ENCODE results near the gene CCDC92. TPM values are rescaled to one million over a fixed set of nuclear protein-coding genes. Genes with fewer than 3 reads are reported as not detected.
A peak's percentile ranks its signal among the peaks of the same experiment; 100 is the strongest.

CCDC92 gene
- total RNA-seq, 2 experiments from 2014 or later = 14.8 to 16.2 TPM

- ChIA-PET POLR2A (no interaction called here), CTCF (interaction anchor here (1.2 to 1.5 kb wide), 2 partner anchors 24 to 73 kb away, joined by 3 to 13 read pairs; no protein-coding TSS in a partner anchor)
- no peak overlapping the region for H3K4me3 Mint-ChIP-seq
- no peaks in the 10 kb centered on the region for H3K27me3 Mint-ChIP-seq (ENCODE audit: low read depth)
- peaks cover 4% of the 10 kb centered on the region for H3K4me1 Mint-ChIP-seq (ENCODE audit: low read depth)
- no peak for DNase-seq
- H3K27ac Mint-ChIP-seq = no peak overlapping the region
- no peaks in the 10 kb centered on the region for H3K9me3 Mint-ChIP-seq (ENCODE audit: insufficient read depth)
- H3K36me3 Mint-ChIP-seq (ENCODE audit: low read depth) = no peaks in the 10 kb centered on the region
- ATAC-seq = no peak
These were observed 62.6 kb downstream of the CCDC92 start for GRCh38 chr12:123910057-123910456.

GRCh38 chr12:123908884-123909725 is 63.5 kb downstream of the CCDC92 start:
- Mint-ChIP-seq H3K4me3 (no peak overlapping the region), H3K27ac (no peak overlapping the region), H3K4me1 (ENCODE audit: low read depth) (peaks cover 4% of the 10 kb centered on the region), H3K36me3 (ENCODE audit: low read depth) (no peaks in the 10 kb centered on the region), H3K27me3 (ENCODE audit: low read depth) (no peaks in the 10 kb centered on the region), H3K9me3 (ENCODE audit: insufficient read depth) (no peaks in the 10 kb centered on the region)
- CTCF ChIA-PET = interaction anchor here (0.7 kb wide), 1 partner anchor 9 kb away, joined by 3 read pairs; no protein-coding TSS in a partner anchor
- POLR2A ChIA-PET = no interaction called here
- DNase-seq (no peak), ATAC-seq (no peak)

GRCh38 chr12:123907726-123908476 is 64.7 kb downstream of the CCDC92 start:
- no peak for ATAC-seq
- CTCF ChIA-PET = no interaction called here
- no peaks in the 10 kb centered on the region for H3K27me3 Mint-ChIP-seq (ENCODE audit: low read depth)

GRCh38 chr12:123906711-123907420 is 65.8 kb downstream of the CCDC92 start:
- Mint-ChIP-seq H3K36me3 (ENCODE audit: low read depth) (no peaks in the 10 kb centered on the region), H3K4me1 (ENCODE audit: low read depth) (peaks cover 4% of the 10 kb centered on the region), H3K9me3 (ENCODE audit: insufficient read depth) (no peaks in the 10 kb centered on the region), H3K4me3 (no peak overlapping the region), H3K27ac (no peak overlapping the region), H3K27me3 (ENCODE audit: low read depth) (no peaks in the 10 kb centered on the region)
- ChIA-PET POLR2A (no interaction called here), CTCF (interaction anchor here (1.3 to 6.7 kb wide), 3 partner anchors 15 to 77 kb away, joined by 3 to 72 read pairs (median 11); no protein-coding TSS in a partner anchor)
- no peak for DNase-seq
- no peak for ATAC-seq

More at GRCh38 chr12:123907726-123908476, 64.7 kb downstream of the CCDC92 start:
- no peak for DNase-seq
- no peaks in the 10 kb centered on the region for H3K9me3 Mint-ChIP-seq (ENCODE audit: insufficient read depth)
- POLR2A ChIA-PET = no interaction called here
- no peak overlapping the region for H3K4me3 Mint-ChIP-seq
- H3K36me3 Mint-ChIP-seq (ENCODE audit: low read depth) = no peaks in the 10 kb centered on the region
- H3K4me1 Mint-ChIP-seq (ENCODE audit: low read depth) = peaks cover 4% of the 10 kb centered on the region
- no peak overlapping the region for H3K27ac Mint-ChIP-seq

- Mint-ChIP-seq H3K27ac (no peak overlapping the region), H3K4me3 (no peak overlapping the region)
- peak; percentile 76 for DNase-seq
These were observed 67.2 kb downstream of the CCDC92 start for GRCh38 chr12:123905319-123905925.

GRCh38 chr12:123903301-123904065 is 69.1 kb downstream of the CCDC92 start:
- Mint-ChIP-seq H3K27ac (no peak overlapping the region), H3K4me3 (no peak overlapping the region), H3K9me3 (ENCODE audit: insufficient read depth) (no peaks in the 10 kb centered on the region), H3K27me3 (ENCODE audit: low read depth) (no peaks in the 10 kb centered on the region), H3K36me3 (ENCODE audit: low read depth) (no peaks in the 10 kb centered on the region), H3K4me1 (ENCODE audit: low read depth) (peaks cover 12% of the 10 kb centered on the region)
- CTCF ChIA-PET = interaction anchor here (0.9 to 6.7 kb wide), 3 partner anchors 13 to 117 kb away, joined by 3 to 72 read pairs (median 11); no protein-coding TSS in a partner anchor
- DNase-seq (no peak), ATAC-seq (no peak)
- POLR2A ChIA-PET = no interaction called here

More at GRCh38 chr12:123905319-123905925, 67.2 kb downstream of the CCDC92 start:
- ChIA-PET CTCF (interaction anchor here (0.6 to 6.7 kb wide), 23 partner anchors 8 to 283 kb away, joined by 3 to 72 read pairs (median 4); no protein-coding TSS in a partner anchor), POLR2A (no interaction called here)
- Mint-ChIP-seq H3K4me1 (ENCODE audit: low read depth) (peaks cover 12% of the 10 kb centered on the region), H3K9me3 (ENCODE audit: insufficient read depth) (no peaks in the 10 kb centered on the region), H3K27me3 (ENCODE audit: low read depth) (no peaks in the 10 kb centered on the region), H3K36me3 (ENCODE audit: low read depth) (no peaks in the 10 kb centered on the region)
- ATAC-seq = peak; percentile 35

GRCh38 chr12:123902821-123903220 is 69.8 kb downstream of the CCDC92 start:
- ChIA-PET CTCF (interaction anchor here (6.7 kb wide), 1 partner anchor 81 kb away, joined by 72 read pairs; no protein-coding TSS in a partner anchor), POLR2A (no interaction called here)
- H3K4me1 Mint-ChIP-seq (ENCODE audit: low read depth) = peaks cover 12% of the 10 kb centered on the region
- no peaks in the 10 kb centered on the region for H3K27me3 Mint-ChIP-seq (ENCODE audit: low read depth)
- H3K27ac Mint-ChIP-seq = no peak overlapping the region
- H3K4me3 Mint-ChIP-seq = no peak overlapping the region
- no peaks in the 10 kb centered on the region for H3K9me3 Mint-ChIP-seq (ENCODE audit: insufficient read depth)
- no peaks in the 10 kb centered on the region for H3K36me3 Mint-ChIP-seq (ENCODE audit: low read depth)
- ATAC-seq (no peak), DNase-seq (no peak)

- Mint-ChIP-seq H3K27ac (no peak overlapping the region), H3K9me3 (ENCODE audit: insufficient read depth) (no peaks in the 10 kb centered on the region), H3K36me3 (ENCODE audit: low read depth) (no peaks in the 10 kb centered on the region), H3K4me3 (no peak overlapping the region), H3K27me3 (ENCODE audit: low read depth) (no peaks in the 10 kb centered on the region), H3K4me1 (ENCODE audit: low read depth) (peaks cover 12% of the 10 kb centered on the region)
- POLR2A ChIA-PET = no interaction called here
- DNase-seq = peak; percentile 41
- CTCF ChIA-PET = interaction anchor here (1.0 to 6.7 kb wide), 4 partner anchors 8 to 106 kb away, joined by 3 to 72 read pairs (median 5); no protein-coding TSS in a partner anchor
- ATAC-seq = peak; percentile 52
These were observed 71.7 kb downstream of the CCDC92 start for GRCh38 chr12:123900871-123901376.

GRCh38 chr12:123899368-123899767 is 73.3 kb downstream of the CCDC92 start:
- CTCF ChIA-PET = no interaction called here
- Mint-ChIP-seq H3K4me1 (ENCODE audit: low read depth) (peaks cover 8% of the 10 kb centered on the region), H3K36me3 (ENCODE audit: low read depth) (no peaks in the 10 kb centered on the region), H3K27ac (no peak overlapping the region), H3K27me3 (ENCODE audit: low read depth) (no peaks in the 10 kb centered on the region), H3K4me3 (no peak overlapping the region), H3K9me3 (ENCODE audit: insufficient read depth) (no peaks in the 10 kb centered on the region)
- DNase-seq (no peak), ATAC-seq (no peak)
- POLR2A ChIA-PET = no interaction called here

GRCh38 chr12:123898673-123899072 is 74.0 kb downstream of the CCDC92 start:
- CTCF ChIA-PET = no interaction called here
- Mint-ChIP-seq H3K27ac (no peak overlapping the region), H3K9me3 (ENCODE audit: insufficient read depth) (no peaks in the 10 kb centered on the region), H3K4me1 (ENCODE audit: low read depth) (peaks cover 8% of the 10 kb centered on the region), H3K27me3 (ENCODE audit: low read depth) (no peaks in the 10 kb centered on the region), H3K36me3 (ENCODE audit: low read depth) (no peaks in the 10 kb centered on the region), H3K4me3 (no peak overlapping the region)
- ATAC-seq (no peak), DNase-seq (no peak)
- POLR2A ChIA-PET = no interaction called here

Measured in activated CD8-positive, alpha-beta T cell treated with anti-CD3 and anti-CD28 coated beads, Interleukin-2, amount 10 ng/mL, durations not matched to agents 7 days and 5 days (primary cell).